GM19099 (cell line): ENCODE results near the gene ZNF451.

Experiments
- POLR2A ChIP-seq: IDR thresholded peaks from 3 replicates; pipeline ENCODE4 v1.6.1; 2011; ENCODE audit warnings: low read depth; ENCODE audit not compliant: insufficient read length; ENCODE audit errors: extremely low read depth

ZNF451 gene

GRCh38 chr6:57135885-57136284, 45.9 kb downstream of the ZNF451 start:
- no peak for TF ChIP-seq POLR2A

- no peak for TF ChIP-seq POLR2A
Measured at GRCh38 chr6:57137350-57137749, 47.4 kb downstream of the ZNF451 start.

- TF ChIP-seq POLR2A: no peak
Measured at GRCh38 chr6:57138026-57138425, 48.0 kb downstream of the ZNF451 start.

- TF ChIP-seq POLR2A: no peak
Measured at GRCh38 chr6:57141451-57142177, 51.6 kb downstream of the ZNF451 start.

GRCh38 chr6:57142178-57142525, 52.2 kb downstream of the ZNF451 start:
- no peak for TF ChIP-seq POLR2A

- no peak for TF ChIP-seq POLR2A
Measured at GRCh38 chr6:57143690-57144089, 53.7 kb downstream of the ZNF451 start.

GRCh38 chr6:57147401-57147800, 57.4 kb downstream of the ZNF451 start:
- TF ChIP-seq POLR2A: no peak

GRCh38 chr6:57147955-57148858, 58.2 kb downstream of the ZNF451 start:
- no peak for TF ChIP-seq POLR2A

GRCh38 chr6:57158658-57159057, 68.7 kb downstream of the ZNF451 start:
- TF ChIP-seq POLR2A: no peak

- no peak for TF ChIP-seq POLR2A
Measured at GRCh38 chr6:57159127-57159526, 69.1 kb downstream of the ZNF451 start.

GRCh38 chr6:57162028-57162427, 72.0 kb downstream of the ZNF451 start:
- TF ChIP-seq POLR2A: no peak

- TF ChIP-seq POLR2A: no peak
Measured at GRCh38 chr6:57162516-57162915, 72.5 kb downstream of the ZNF451 start.

GRCh38 chr6:57163956-57164355, 74.0 kb downstream of the ZNF451 start:
- no peak for TF ChIP-seq POLR2A

GRCh38 chr6:57165080-57165479, 75.1 kb downstream of the ZNF451 start:
- TF ChIP-seq POLR2A: no peak

- TF ChIP-seq POLR2A: peak; percentile 95
Measured at GRCh38 chr6:57172136-57173055, 82.4 kb downstream of the ZNF451 start, which contains the start of gene BAG2. Gene BAG2, plus strand, starts transcription at chr6:57172326. Its CDS starts 372 bp downstream, at chr6:57172698.
